Stimulated activated CD4-positive, alpha-beta T cell treated with anti-CD3 and anti-CD28 coated beads, Interleukin-1b, Interleukin-23, amount 100 ng/mL, for 1 hour (primary cell): ENCODE measurements around the gene CD276.

Experiments used
- DNase-seq, 2 donors: peaks; one replicate each; pipeline ENCODE4 v3.0.0-alpha.2; 2020; ENCODE audit warnings: low read depth in 2 of 2

Gene CD276

GRCh38 chr15:73747847-73748590, 63.8 kb downstream of the CD276 start:
- no peak for DNase-seq

DNA sequence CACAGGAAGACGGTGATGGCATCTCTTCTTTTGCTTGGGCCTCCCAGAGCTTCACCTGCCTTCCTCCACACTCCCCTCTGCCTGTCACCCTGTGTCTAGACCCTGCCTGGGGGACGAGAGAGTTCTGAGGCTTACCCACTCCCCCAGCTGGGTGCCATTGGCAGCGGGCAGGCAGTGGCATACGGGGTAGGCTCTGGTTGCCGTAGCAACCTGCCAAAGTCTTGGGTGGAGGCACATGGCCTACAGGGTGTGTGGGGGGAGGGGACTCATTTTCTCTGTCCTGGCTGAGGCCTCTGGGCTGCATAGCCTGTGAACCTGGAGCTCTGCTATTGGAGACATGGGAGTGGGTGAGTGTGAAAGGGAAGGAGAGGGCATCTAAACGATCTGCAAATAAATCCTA, 64.5 kb downstream of the CD276 start:
- no peak for DNase-seq

DNA sequence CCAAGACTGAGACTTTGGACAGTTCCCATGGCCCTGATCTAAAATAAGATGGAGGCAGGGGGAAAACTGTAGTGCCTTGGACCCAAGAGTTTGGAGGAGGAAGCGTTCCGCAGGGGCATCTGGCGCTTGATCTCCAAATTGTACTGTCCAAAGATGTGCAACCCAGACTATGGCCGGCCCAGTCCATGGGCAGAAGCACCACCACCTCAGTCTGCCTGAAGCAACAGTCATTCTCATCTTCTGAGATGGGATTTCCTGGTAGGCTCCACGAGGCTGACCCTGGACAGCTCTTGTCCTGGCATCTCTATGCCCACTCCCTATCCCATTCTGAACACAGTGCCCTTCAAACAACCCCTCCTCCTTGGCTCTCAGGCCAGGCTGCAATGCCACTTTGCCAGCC, 65.3 kb downstream of the CD276 start:
- no peak for DNase-seq

DNA sequence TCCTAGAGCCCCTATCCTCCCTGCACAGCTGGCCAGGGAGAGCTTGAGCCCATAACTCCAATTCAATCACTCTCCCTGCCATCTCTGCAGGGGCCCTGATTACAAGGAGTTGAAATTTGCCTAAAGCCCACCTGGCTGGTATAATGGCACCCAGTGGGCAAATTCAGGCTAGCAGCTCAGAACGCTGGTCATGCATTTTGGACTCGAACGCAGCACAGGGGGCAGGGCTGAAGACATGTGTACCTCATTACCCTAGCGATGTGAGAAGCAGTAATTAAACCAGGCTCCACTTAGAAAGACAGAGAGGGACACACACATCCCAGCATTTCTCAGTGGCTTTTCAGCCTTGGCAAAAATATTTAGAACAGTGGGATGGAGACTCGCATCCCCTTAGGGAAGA, 65.8 kb downstream of the CD276 start:
- no peak for DNase-seq

DNA sequence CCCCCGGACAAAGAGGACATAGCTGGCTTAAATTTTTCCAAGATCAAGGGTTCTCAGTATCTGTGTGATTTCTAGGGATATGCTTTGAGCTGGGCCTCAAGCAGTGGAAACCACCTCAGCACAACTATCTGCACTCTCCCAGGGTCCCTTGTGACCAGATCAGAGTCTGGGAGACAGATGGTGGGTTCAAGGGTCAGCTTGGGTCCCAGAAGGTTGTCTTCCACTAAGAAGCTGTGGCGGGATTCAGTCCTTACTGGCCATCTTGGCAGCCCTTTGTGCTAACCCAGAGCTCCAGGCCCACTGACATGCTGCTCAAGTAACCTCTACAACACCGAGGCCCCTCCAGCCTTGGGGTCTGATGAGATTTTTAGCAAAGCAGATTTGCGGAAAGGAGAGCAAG, 66.3 kb downstream of the CD276 start:
- DNase-seq, result no peak

DNA sequence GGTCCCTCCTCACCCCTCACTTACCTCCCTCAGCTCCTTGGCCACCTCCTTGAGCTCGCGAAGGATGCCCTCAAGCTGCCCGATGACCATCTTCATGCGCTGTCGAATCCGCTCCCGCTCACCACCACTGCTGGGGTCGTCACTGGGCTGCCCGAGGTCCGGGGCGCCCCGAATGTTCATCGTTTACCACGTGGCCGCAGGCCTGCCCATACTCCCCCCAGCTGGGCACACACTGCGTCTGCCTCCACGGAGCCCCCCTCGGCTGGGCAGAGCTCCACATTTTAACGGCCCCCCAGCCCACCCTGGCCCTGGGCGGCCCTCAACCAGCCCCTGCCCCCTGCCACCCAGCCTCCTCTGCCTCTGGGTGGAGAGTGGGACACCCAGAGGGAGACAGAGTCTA, 66.8 kb downstream of the CD276 start:
- DNase-seq, result no peak

DNA sequence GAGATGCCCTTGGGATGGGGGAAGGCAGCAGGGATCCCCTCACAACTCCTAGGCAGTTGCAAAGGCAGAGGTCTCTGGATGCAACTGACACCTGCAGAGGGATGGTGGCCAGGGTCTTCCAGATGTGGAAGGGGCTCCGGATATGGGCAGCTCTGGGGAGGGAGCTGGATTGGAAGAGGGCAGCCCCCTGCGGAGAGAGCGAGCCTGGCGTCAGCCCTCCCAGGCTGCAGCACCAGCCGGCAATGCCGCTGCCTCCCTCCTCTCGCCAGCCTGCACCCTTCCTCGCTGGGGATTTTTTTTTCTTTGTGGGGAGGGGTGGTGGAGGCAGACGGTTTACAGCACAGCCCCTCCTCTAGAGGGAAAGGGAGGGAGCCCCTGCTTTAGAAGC, 67.3 kb downstream of the CD276 start:
- no peak for DNase-seq

DNA sequence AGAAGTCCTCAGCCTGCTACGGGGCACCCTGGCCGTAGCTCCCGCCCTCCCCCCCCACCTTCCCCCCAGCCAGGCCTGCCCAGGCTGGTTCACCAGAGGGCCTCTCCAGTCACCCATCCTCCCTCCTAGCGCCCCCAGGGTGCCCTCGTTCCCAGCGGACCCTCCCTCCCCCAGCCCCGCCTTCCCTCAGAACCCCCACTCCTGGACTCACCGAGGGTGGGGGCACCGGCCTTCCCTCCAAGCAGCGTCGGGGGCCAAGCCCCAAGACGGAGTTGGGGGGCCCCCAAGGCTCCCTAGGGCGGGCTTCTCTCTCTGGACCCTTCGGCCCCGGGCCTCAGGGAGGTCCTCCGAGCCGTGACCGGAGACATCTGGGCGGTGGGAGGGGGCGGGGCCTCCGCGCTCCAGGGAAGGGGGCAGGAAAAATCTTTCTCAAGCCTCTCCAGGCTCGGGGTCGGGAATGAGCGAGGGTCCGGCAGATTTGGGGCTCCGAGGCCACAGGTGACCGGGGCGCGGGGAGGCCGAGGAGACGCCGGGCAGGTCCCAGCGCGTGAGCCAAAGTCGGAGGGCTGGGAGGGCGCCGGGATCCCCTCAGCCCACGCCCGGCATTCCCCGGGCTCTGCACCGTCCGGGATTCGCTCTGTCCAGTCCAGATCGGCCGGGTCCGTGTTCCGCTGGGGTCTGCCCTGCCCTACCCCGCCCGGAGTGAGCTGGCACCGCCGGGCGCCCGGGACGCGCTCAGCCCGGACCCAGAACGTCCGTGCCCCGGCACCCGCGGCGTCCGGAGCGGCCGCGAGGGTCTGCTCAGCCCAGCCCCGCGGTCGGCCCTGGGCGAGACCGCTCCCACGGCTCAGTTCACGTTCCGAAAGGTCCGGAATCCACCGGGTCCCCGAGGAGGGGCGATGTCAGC, 68.0 kb downstream of the CD276 start:
- DNase-seq, result no peak

GRCh38 chr15:73752806-73753193, 68.6 kb downstream of the CD276 start:
- DNase-seq, result no peak

DNA sequence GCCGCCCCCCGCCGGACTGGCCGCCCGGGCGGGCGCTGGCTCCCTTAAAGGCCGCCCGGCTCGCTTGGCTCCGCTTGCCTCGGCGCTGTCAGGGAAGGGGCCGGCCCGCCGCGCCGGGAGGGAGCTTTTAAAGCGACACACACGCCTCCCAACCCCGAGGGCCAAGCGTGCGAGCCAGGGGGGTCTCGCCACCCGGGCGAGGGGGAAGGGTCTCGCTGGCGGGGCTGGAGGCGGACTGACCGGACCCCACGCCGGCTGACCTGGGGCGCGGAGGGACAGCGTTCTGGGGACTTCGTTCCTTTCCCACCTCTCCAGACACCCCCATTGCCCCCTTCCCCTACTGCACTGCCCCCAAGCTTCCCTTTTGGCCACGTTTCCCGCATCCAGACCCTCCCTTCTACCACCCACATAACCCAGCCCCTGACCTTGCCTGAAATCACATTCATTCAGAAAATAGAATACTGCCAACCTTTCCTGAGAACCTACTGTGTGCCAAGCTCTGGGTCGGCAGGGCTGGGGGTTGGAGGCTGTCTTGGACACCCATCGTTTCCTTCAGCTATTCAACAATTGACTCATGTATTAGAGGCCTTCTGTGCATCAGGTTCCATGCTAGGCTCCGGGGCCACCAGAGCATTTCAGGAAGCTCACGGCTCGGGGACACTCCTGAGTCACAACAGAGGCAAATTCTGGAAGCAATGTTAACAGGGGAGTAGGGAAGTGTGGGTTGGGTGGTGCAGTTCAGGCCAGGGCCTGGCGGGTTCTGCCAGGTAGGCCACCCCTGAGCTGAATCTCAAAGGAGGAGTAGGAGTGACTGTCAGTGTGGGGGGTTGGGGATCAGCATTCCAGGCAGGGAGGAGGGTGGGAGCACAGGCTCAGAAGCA, 69.3 kb downstream of the CD276 start, which contains the start of gene INSYN1:
TSS of gene INSYN1 (minus strand) at position 102 of the 881 bp plus-strand sequence. CDS start 2,221 bp downstream, outside the sequence.
- no peak for DNase-seq

DNA sequence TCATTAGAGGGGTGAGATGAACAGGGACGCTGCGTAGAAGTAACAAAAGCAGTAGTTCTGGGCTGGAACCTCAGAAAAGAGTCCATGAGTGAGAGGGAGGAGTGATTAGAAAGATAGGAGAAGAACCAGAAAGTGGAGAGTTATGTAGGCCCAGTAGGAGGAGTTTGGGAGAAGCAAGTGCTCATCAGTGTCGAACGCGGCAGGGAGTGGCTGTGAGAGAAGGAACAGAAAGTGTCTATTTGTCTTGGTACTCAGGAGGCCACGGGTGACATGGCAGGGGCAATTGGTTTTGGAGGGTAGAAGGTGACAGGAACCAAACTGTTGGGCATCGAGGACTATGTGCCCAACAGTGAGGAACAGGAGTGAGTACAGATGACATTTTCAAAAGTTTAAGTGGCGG, 70.3 kb downstream of the CD276 start:
- DNase-seq, result no peak

DNA sequence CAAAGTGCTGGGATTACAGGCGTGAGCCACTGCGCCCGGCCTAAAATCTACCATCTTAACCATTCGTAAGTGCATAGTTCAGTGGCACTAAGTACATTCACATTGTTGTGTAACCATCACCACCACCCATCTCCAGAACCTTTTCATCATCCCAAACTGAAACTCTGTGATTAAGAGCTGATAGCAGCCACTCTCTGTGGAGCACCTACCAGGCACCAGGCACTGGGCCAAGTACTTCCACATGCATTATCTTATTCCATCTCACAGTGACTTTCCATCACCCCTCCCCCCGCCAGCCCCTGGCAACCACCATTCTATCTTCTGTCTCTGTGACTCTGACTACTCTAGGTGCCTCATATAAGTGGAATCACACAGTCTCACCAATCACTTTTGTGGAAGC, 71.3 kb downstream of the CD276 start:
- no peak for DNase-seq

DNA sequence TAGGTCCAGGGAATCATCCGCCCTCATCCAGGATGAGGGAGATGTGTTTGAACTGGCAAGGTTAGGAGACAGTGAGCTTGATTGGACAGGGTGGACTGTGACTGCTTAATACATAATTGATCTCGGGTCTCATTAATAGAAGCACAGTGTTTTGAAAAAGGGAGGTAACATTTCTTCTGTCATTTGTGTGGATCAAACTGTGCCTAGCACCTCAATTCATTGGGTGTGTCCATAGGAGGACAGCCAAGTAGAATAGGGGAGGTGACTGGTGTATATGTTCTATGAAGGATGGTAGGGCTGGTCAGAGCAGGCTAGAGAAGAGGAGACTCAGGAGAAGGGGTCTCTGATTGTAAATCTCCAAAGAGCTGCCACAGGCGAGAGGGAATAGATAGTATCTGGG, 71.8 kb downstream of the CD276 start:
- no peak for DNase-seq

DNA sequence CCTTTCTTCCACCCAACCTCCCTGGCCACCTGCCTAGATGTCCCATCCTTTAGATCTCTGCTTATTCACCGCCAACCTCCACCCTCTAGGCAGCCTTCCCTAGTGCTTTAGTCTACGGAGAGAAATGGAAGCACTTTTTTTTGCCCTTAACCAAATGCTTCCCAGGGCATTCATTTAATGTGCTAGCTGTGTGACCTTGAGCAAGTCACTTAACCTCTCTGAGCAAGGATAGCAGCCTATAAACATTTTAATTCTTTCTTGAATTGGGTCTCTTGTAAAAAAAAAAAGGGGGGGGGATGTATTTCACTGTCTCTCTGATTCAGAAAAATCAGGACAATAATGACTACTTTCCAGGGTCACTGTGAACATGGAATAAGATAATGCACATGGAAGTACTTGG, 72.2 kb downstream of the CD276 start:
- no peak for DNase-seq

GRCh38 chr15:73756947-73757513, 72.8 kb downstream of the CD276 start:
- no peak for DNase-seq

- no peak for DNase-seq
Measured at GRCh38 chr15:73757571-73757970, 73.4 kb downstream of the CD276 start.

- no peak for DNase-seq
Measured at GRCh38 chr15:73758461-73758860, 74.3 kb downstream of the CD276 start.

GRCh38 chr15:73760330-73761329, 76.4 kb downstream of the CD276 start:
- DNase-seq, result no peak

DNA sequence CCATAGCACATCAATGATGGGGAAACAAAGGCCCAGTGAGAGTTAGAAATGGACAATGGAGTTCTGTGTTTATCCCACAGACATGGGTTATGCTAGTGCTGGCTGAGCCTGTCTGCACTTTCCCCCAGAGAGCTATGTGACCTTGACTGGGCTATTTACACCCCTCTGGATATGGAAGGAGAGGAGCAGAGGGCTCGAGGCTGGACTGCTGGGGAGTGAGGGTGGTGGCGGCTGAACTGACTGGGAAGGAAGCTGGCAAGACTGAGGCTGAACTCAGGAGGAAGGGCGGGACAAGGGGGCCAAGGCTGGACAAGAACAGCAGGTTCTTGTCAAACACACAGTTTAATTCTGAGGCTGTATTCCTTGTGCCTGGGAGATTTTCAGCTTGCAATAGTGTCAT, 79.7 kb downstream of the CD276 start:
- no peak for DNase-seq
